Vagina (tissue), 2 donors: Measurements from ENCODE around the gene HIBCH.

Source experiments
- CTCF ChIP-seq, 3 experiments: fragments of 450-650 bp in 2 of 3; fragments of 200-600 bp in 1 of 3; sonication (generic) in 1 of 3; IDR thresholded peaks; one replicate each; pipeline ENCODE4 v1.5.1; 2017 to 2019; ENCODE audit warnings: antibody characterized with exemption in 3 of 3, mild to moderate bottlenecking in 2 of 3, moderate library complexity in 2 of 3
- POLR2A ChIP-seq, 2 donors: fragments of 450-650 bp; IDR thresholded peaks; one replicate each; pipeline ENCODE4 v1.6.1; 2017; ENCODE audit warnings: antibody characterized with exemption in 2 of 2, mild to moderate bottlenecking in 2 of 2, moderate library complexity in 2 of 2
- POLR2AphosphoS5 ChIP-seq, 2 donors: sonication (generic); formaldehyde crosslinking; IDR thresholded peaks; one replicate each; pipeline ENCODE4 v1.9.0; 2017; ENCODE audit warnings: antibody characterized with exemption in 2 of 2, mild to moderate bottlenecking in 2 of 2, low read depth in 1 of 2; ENCODE audit not compliant: insufficient read depth in 1 of 2

- TF ChIP-seq CTCF (IDR thresholded peaks at IDR 0.05) (no peak), POLR2A (IDR thresholded peaks at IDR 0.05) (no peak), POLR2AphosphoS5 (IDR thresholded peaks at IDR 0.05; ENCODE audit: insufficient read depth in 1 of 2, low read depth in 1 of 2) (no peak)
Measured at GRCh38 chr2:190205657-190206056, 114.0 kb downstream of the HIBCH start.
